Choroid plexus epithelial cell (primary cell): ENCODE measurements around the gene GMPPA.

Source experiments
- DNase-seq: peaks from one replicate; pipeline ENCODE4 v3.0.0-alpha.2; 2010; ENCODE audit warnings: low read depth
- H3K4me3 ChIP-seq: 2 replicates; pipeline ENCODE4 v1.5.1; 2011; ENCODE audit warnings: low read depth, mild to moderate bottlenecking, control low read depth, low read length, moderate library complexity
- TF ChIP-seq, protein P1 (sequence below): conservative IDR thresholded peaks from 2 replicates; pipeline ENCODE4 v1.5.1; 2011; ENCODE audit warnings: low read depth, mild to moderate bottlenecking, control low read depth, inconsistent platforms, low read length, moderate library complexity

The GMPPA gene

DNA sequence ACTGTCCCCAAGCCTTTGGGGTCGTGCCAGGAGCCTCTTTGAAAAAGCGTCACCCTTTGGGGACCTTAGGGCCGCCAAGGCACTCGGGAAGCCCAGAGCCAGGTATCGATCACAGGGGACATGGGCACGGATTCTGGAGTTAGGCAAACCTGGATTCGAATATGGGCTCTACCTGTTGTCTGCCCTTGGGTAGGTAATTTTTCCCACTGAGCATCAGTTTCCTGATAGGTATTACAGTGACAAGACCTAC, 54.4 kb downstream of the GMPPA start:
- DNase-seq, result no peak
- TF ChIP-seq, protein P1, sequence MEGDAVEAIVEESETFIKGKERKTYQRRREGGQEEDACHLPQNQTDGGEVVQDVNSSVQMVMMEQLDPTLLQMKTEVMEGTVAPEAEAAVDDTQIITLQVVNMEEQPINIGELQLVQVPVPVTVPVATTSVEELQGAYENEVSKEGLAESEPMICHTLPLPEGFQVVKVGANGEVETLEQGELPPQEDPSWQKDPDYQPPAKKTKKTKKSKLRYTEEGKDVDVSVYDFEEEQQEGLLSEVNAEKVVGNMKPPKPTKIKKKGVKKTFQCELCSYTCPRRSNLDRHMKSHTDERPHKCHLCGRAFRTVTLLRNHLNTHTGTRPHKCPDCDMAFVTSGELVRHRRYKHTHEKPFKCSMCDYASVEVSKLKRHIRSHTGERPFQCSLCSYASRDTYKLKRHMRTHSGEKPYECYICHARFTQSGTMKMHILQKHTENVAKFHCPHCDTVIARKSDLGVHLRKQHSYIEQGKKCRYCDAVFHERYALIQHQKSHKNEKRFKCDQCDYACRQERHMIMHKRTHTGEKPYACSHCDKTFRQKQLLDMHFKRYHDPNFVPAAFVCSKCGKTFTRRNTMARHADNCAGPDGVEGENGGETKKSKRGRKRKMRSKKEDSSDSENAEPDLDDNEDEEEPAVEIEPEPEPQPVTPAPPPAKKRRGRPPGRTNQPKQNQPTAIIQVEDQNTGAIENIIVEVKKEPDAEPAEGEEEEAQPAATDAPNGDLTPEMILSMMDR, result no peak
- no peak overlapping the region for H3K4me3 ChIP-seq

GRCh38 chr2:219553463-219553963, 54.8 kb downstream of the GMPPA start:
- TF ChIP-seq, protein P1, result no peak
- no peak for DNase-seq
- H3K4me3 ChIP-seq, result no peak overlapping the region

DNA sequence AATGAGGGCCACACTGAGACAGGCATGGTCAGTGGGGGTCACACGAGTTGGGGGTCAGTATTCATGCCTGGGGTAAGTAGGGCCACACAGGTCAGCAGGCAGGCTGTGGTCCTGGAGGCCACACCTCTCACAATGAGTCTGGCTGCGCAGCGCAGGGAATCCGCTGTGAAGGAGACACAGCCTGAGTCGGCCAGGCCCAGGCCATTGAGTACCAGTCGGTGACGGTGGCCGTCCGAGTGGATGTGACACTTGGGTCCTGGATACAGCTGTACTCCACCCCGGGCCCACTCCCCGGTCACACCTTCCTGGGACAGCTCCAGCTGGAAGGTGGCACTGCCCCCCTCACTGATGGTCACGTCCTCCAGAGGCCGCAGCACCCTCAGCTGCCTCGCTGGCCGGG, 55.7 kb downstream of the GMPPA start:
- H3K4me3 ChIP-seq, result no peak overlapping the region
- DNase-seq, result no peak
- TF ChIP-seq, protein P1, result no peak

DNA sequence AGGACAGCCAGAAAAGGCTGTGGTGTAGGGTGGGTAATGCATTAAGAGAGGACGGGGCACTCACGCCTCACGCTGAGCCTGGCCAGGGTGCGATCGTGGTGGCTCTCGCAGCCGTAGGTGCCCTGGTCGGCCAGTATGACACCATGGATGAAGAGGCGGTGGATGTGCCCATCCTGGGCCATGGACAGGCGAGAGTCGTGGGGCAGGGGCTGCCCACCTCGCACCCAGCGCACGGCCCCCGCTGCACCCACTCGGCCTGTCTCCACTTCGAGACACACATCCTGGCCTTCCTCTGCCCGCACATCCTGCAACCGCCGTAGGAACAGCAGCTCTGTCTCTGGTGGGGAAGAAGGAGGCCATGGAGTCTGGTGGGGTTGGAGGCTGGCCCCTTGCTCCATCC, 57.3 kb downstream of the GMPPA start:
- no peak overlapping the region for H3K4me3 ChIP-seq
- TF ChIP-seq, protein P1, result no peak
- DNase-seq, result no peak

DNA sequence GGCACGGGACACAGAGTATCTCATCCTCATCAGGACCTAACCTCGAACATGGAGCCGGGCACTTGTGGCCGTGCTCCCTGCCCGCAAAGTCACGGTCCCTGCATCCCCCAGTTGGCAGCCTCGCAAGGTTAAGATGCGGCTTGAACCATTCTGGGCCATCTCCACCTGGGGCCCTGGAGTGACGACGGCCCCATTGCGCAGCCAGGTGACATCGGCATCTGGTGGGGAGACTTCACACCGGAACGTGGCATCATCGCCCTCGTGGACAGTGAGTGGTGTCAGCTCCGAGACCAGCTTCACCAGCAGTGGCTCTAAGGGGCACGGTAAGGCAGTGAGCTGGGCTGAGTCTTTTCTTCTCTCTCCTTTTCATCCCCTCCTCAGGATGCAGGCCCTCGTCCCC, 57.7 kb downstream of the GMPPA start:
- TF ChIP-seq, protein P1, result no peak
- no peak for DNase-seq
- H3K4me3 ChIP-seq, result no peak overlapping the region
